A172 (cell line): ENCODE data around the gene KCNJ3. TPM values are rescaled to one million over a fixed set of nuclear protein-coding genes. Genes with fewer than 3 reads are reported as not detected.
"Not testable (repeated sequence)": the region's sequence is repeated elsewhere in the genome, so short reads cannot be mapped to it uniquely, and the experiment has no call there.

Source experiments
- DNase-seq: peaks from one replicate; pipeline ENCODE4 v3.0.0-alpha.2; 2015; ENCODE audit warnings: low spot score
- total RNA-seq: library from RNA; depleted of rRNA; stranded (reverse); fragments of >200 nt; shearing (Covaris generic); gene quantifications from 2 replicates; pipeline ENCODE4 v1.2.3, GENCODE V29; 2014

The KCNJ3 gene
- total RNA-seq, 1 experiment from 2014 or later, result not detected

- no peak for DNase-seq
These were observed 146.0 kb downstream of the KCNJ3 start for GRCh38 chr2:154844513-154844912.

- DNase-seq, result no peak
These were observed 148.3 kb downstream of the KCNJ3 start for GRCh38 chr2:154846842-154847241.

GRCh38 chr2:154849482-154849881 lies 151.0 kb downstream of the KCNJ3 start:
- DNase-seq, result no peak

- DNase-seq, result no peak
These were observed 152.0 kb downstream of the KCNJ3 start for GRCh38 chr2:154850532-154850931.

GRCh38 chr2:154855138-154855537 lies 156.6 kb downstream of the KCNJ3 start:
- no peak for DNase-seq

GRCh38 chr2:154867151-154867550 lies 168.7 kb downstream of the KCNJ3 start:
- not testable (repeated sequence) for DNase-seq

- no peak for DNase-seq
These were observed 177.5 kb downstream of the KCNJ3 start for GRCh38 chr2:154875999-154876398.

- no peak for DNase-seq
These were observed 184.2 kb downstream of the KCNJ3 start for GRCh38 chr2:154882725-154883124.

GRCh38 chr2:154886316-154886715 lies 187.8 kb downstream of the KCNJ3 start:
- no peak for DNase-seq

- DNase-seq, result no peak
These were observed 199.8 kb downstream of the KCNJ3 start for GRCh38 chr2:154898269-154898668.

- no peak for DNase-seq
These were observed 202.6 kb downstream of the KCNJ3 start for GRCh38 chr2:154901063-154901462.
